Measurements from ENCODE around the gene XPR1.
"Not testable (repeated sequence)": the region's sequence is repeated elsewhere in the genome, so short reads cannot be mapped to it uniquely, and the experiment has no call there.

Gene XPR1

GRCh38 chr1:180641662-180642061 lies 9.8 kb downstream of the XPR1 start:
- Histone ChIP-seq H3K4me1 (ENCODE audit: control insufficient read depth, low read depth, low read length) (peaks cover 3% of the 10 kb centered on the region), H3K56ac (ENCODE audit: low read length) (no peak overlapping the region), H2BK120ac (ENCODE audit: low read depth, low read length) (no peak overlapping the region), H3K4me3 (ENCODE audit: low read length) (no peak overlapping the region), H3K79me2 (ENCODE audit: control insufficient read depth, insufficient read depth, low read length) (no peaks in the 10 kb centered on the region), H3K27ac (ENCODE audit: low read depth, low read length) (no peak overlapping the region), H3K79me1 (ENCODE audit: low read length) (no peaks in the 10 kb centered on the region), H3K18ac (ENCODE audit: low read length) (no peak overlapping the region), H2BK5ac (ENCODE audit: low read length) (no peak overlapping the region), H3K27me3 (ENCODE audit: insufficient read depth, low read length, poor library complexity) (no peaks in the 10 kb centered on the region), H3K4me2 (ENCODE audit: low read length) (no peak overlapping the region), H3K4ac (ENCODE audit: low read depth, low read length) (no peak overlapping the region), H3K9ac (ENCODE audit: low read length) (no peak overlapping the region), H4K8ac (ENCODE audit: low read depth, low read length) (no peak overlapping the region), H4K5ac (ENCODE audit: low read length) (no peak overlapping the region), H2BK15ac (replicated peaks; ENCODE audit: low read depth) (no peak overlapping the region), H3K23ac (ENCODE audit: low read length) (no peak overlapping the region), H2AK5ac (ENCODE audit: low read length) (no peak overlapping the region), H3K36me3 (ENCODE audit: control insufficient read depth, insufficient read depth, low read length) (no peaks in the 10 kb centered on the region)
- DNase-seq: no peak

GRCh38 chr1:180642781-180643180 lies 11.0 kb downstream of the XPR1 start:
- WGBS (ENCODE audit: extremely low coverage, insufficient coverage, low lambda C conversion rate): no CpG with 5 or more reads among the region's 1 CpG
- Histone ChIP-seq H4K8ac (ENCODE audit: low read depth, low read length) (no peak overlapping the region), H2BK15ac (replicated peaks; ENCODE audit: low read depth) (no peak overlapping the region), H3K56ac (ENCODE audit: low read length) (no peak overlapping the region), H3K36me3 (ENCODE audit: control insufficient read depth, insufficient read depth, low read length) (no peaks in the 10 kb centered on the region), H3K79me2 (ENCODE audit: control insufficient read depth, insufficient read depth, low read length) (no peaks in the 10 kb centered on the region), H3K23ac (ENCODE audit: low read length) (no peak overlapping the region), H2BK120ac (ENCODE audit: low read depth, low read length) (no peak overlapping the region), H2AK5ac (ENCODE audit: low read length) (no peak overlapping the region), H3K4ac (ENCODE audit: low read depth, low read length) (no peak overlapping the region), H3K27ac (ENCODE audit: low read depth, low read length) (no peak overlapping the region), H3K9ac (ENCODE audit: low read length) (no peak overlapping the region), H3K18ac (ENCODE audit: low read length) (no peak overlapping the region), H3K4me3 (ENCODE audit: low read length) (no peak overlapping the region), H3K4me2 (ENCODE audit: low read length) (no peak overlapping the region), H4K5ac (ENCODE audit: low read length) (no peak overlapping the region), H2BK5ac (ENCODE audit: low read length) (no peak overlapping the region), H3K27me3 (ENCODE audit: insufficient read depth, low read length, poor library complexity) (no peaks in the 10 kb centered on the region), H3K79me1 (ENCODE audit: low read length) (no peaks in the 10 kb centered on the region), H3K4me1 (ENCODE audit: control insufficient read depth, low read depth, low read length) (peaks cover 3% of the 10 kb centered on the region)
- no peak for DNase-seq

GRCh38 chr1:180643693-180644092 lies 11.9 kb downstream of the XPR1 start:
- no peaks in the 10 kb centered on the region for H3K79me1 ChIP-seq (ENCODE audit: low read length)
- no peaks in the 10 kb centered on the region for H3K27me3 ChIP-seq (ENCODE audit: insufficient read depth, low read length, poor library complexity)
- no peak overlapping the region for H3K4me3 ChIP-seq (ENCODE audit: low read length)

GRCh38 chr1:180644526-180645192 lies 12.8 kb downstream of the XPR1 start:
- Histone ChIP-seq H4K5ac (ENCODE audit: low read length) (no peak overlapping the region), H3K27me3 (ENCODE audit: insufficient read depth, low read length, poor library complexity) (no peaks in the 10 kb centered on the region), H3K4me1 (ENCODE audit: control insufficient read depth, low read depth, low read length) (peaks cover 2% of the 10 kb centered on the region), H3K36me3 (ENCODE audit: control insufficient read depth, insufficient read depth, low read length) (no peaks in the 10 kb centered on the region), H3K27ac (ENCODE audit: low read depth, low read length) (no peak overlapping the region), H2BK120ac (ENCODE audit: low read depth, low read length) (no peak overlapping the region), H3K4ac (ENCODE audit: low read depth, low read length) (no peak overlapping the region), H2BK15ac (replicated peaks; ENCODE audit: low read depth) (no peak overlapping the region), H3K79me2 (ENCODE audit: control insufficient read depth, insufficient read depth, low read length) (no peaks in the 10 kb centered on the region), H3K4me2 (ENCODE audit: low read length) (no peak overlapping the region), H2BK5ac (ENCODE audit: low read length) (no peak overlapping the region), H3K23ac (ENCODE audit: low read length) (no peak overlapping the region), H3K9ac (ENCODE audit: low read length) (no peak overlapping the region), H3K18ac (ENCODE audit: low read length) (no peak overlapping the region), H3K4me3 (ENCODE audit: low read length) (no peak overlapping the region), H3K79me1 (ENCODE audit: low read length) (peaks cover under 1% of the 10 kb centered on the region), H2AK5ac (ENCODE audit: low read length) (no peak overlapping the region), H3K56ac (ENCODE audit: low read length) (no peak overlapping the region), H4K8ac (ENCODE audit: low read depth, low read length) (no peak overlapping the region)
- WGBS (ENCODE audit: extremely low coverage, insufficient coverage, low lambda C conversion rate): no CpG with 5 or more reads among the region's 7 CpGs
- DNase-seq: no peak

More at GRCh38 chr1:180643693-180644092, 11.9 kb downstream of the XPR1 start:
- no peak overlapping the region for H2BK5ac ChIP-seq (ENCODE audit: low read length)
- no peak overlapping the region for H3K56ac ChIP-seq (ENCODE audit: low read length)
- no peak overlapping the region for H3K4ac ChIP-seq (ENCODE audit: low read depth, low read length)
- peaks cover 3% of the 10 kb centered on the region for H3K4me1 ChIP-seq (ENCODE audit: control insufficient read depth, low read depth, low read length)
- no peaks in the 10 kb centered on the region for H3K36me3 ChIP-seq (ENCODE audit: control insufficient read depth, insufficient read depth, low read length)
- H3K23ac ChIP-seq (ENCODE audit: low read length): no peak overlapping the region
- no peak overlapping the region for H2AK5ac ChIP-seq (ENCODE audit: low read length)
- no peak for DNase-seq
- no peak overlapping the region for H3K18ac ChIP-seq (ENCODE audit: low read length)
- no peak overlapping the region for H2BK120ac ChIP-seq (ENCODE audit: low read depth, low read length)
- no peak overlapping the region for H4K5ac ChIP-seq (ENCODE audit: low read length)
- H3K27ac ChIP-seq (ENCODE audit: low read depth, low read length): no peak overlapping the region
- no peak overlapping the region for H2BK15ac ChIP-seq (replicated peaks; ENCODE audit: low read depth)
- WGBS (ENCODE audit: extremely low coverage, insufficient coverage, low lambda C conversion rate): no CpG with 5 or more reads among the region's 1 CpG
- no peak overlapping the region for H3K4me2 ChIP-seq (ENCODE audit: low read length)
- H3K9ac ChIP-seq (ENCODE audit: low read length): no peak overlapping the region
- no peaks in the 10 kb centered on the region for H3K79me2 ChIP-seq (ENCODE audit: control insufficient read depth, insufficient read depth, low read length)
- H4K8ac ChIP-seq (ENCODE audit: low read depth, low read length): no peak overlapping the region

GRCh38 chr1:180645261-180645660 lies 13.4 kb downstream of the XPR1 start:
- H2BK15ac ChIP-seq (replicated peaks; ENCODE audit: low read depth); H4K8ac ChIP-seq (ENCODE audit: low read depth, low read length); H3K9ac ChIP-seq (ENCODE audit: low read length); H2AK5ac ChIP-seq (ENCODE audit: low read length); H3K23ac ChIP-seq (ENCODE audit: low read length); DNase-seq; H2BK5ac ChIP-seq (ENCODE audit: low read length); H3K79me1 ChIP-seq (ENCODE audit: low read length); H3K4me2 ChIP-seq (ENCODE audit: low read length); H3K56ac ChIP-seq (ENCODE audit: low read length); H3K4ac ChIP-seq (ENCODE audit: low read depth, low read length); H3K27ac ChIP-seq (ENCODE audit: low read depth, low read length); H4K5ac ChIP-seq (ENCODE audit: low read length); H3K79me2 ChIP-seq (ENCODE audit: control insufficient read depth, insufficient read depth, low read length); H3K18ac ChIP-seq (ENCODE audit: low read length); H3K4me3 ChIP-seq (ENCODE audit: low read length); H3K36me3 ChIP-seq (ENCODE audit: control insufficient read depth, insufficient read depth, low read length); H2BK120ac ChIP-seq (ENCODE audit: low read depth, low read length); H3K4me1 ChIP-seq (ENCODE audit: control insufficient read depth, low read depth, low read length); H3K27me3 ChIP-seq (ENCODE audit: insufficient read depth, low read length, poor library complexity): not testable (repeated sequence)
- WGBS (ENCODE audit: extremely low coverage, insufficient coverage, low lambda C conversion rate): no CpG with 5 or more reads among the region's 5 CpGs

GRCh38 chr1:180646093-180646492 lies 14.3 kb downstream of the XPR1 start:
- H3K9ac ChIP-seq (ENCODE audit: low read length): no peak overlapping the region
- H2BK5ac ChIP-seq (ENCODE audit: low read length): no peak overlapping the region
- H2BK15ac ChIP-seq (replicated peaks; ENCODE audit: low read depth): no peak overlapping the region
- no peak overlapping the region for H3K23ac ChIP-seq (ENCODE audit: low read length)
- H3K4ac ChIP-seq (ENCODE audit: low read depth, low read length): no peak overlapping the region
- no peak overlapping the region for H4K8ac ChIP-seq (ENCODE audit: low read depth, low read length)
- no peaks in the 10 kb centered on the region for H3K79me2 ChIP-seq (ENCODE audit: control insufficient read depth, insufficient read depth, low read length)
- no peak overlapping the region for H3K27ac ChIP-seq (ENCODE audit: low read depth, low read length)
- H3K4me1 ChIP-seq (ENCODE audit: control insufficient read depth, low read depth, low read length): no peaks in the 10 kb centered on the region
- DNase-seq: no peak
- H2AK5ac ChIP-seq (ENCODE audit: low read length): no peak overlapping the region
- H3K36me3 ChIP-seq (ENCODE audit: control insufficient read depth, insufficient read depth, low read length): no peaks in the 10 kb centered on the region
- no peak overlapping the region for H3K18ac ChIP-seq (ENCODE audit: low read length)
- no peak overlapping the region for H2BK120ac ChIP-seq (ENCODE audit: low read depth, low read length)
- WGBS (ENCODE audit: extremely low coverage, insufficient coverage, low lambda C conversion rate): no CpG with 5 or more reads among the region's 5 CpGs
- no peak overlapping the region for H3K4me2 ChIP-seq (ENCODE audit: low read length)
- peaks cover 2% of the 10 kb centered on the region for H3K79me1 ChIP-seq (ENCODE audit: low read length)
- H4K5ac ChIP-seq (ENCODE audit: low read length): no peak overlapping the region
- no peak overlapping the region for H3K56ac ChIP-seq (ENCODE audit: low read length)
- H3K27me3 ChIP-seq (ENCODE audit: insufficient read depth, low read length, poor library complexity): no peaks in the 10 kb centered on the region
- H3K4me3 ChIP-seq (ENCODE audit: low read length): no peak overlapping the region

Data from mesendoderm (in vitro differentiated cells).